K562 (cell line): ENCODE measurements around the gene SH3BP5L.

Experiments
- CTCF ChIP-seq, 3 experiments: IDR thresholded peaks in 2 of 3; conservative IDR thresholded peaks in 1 of 3; 2 replicates each; pipeline ENCODE4 v1.5.1; 2011 to 2012; ENCODE audit warnings: low read length in 3 of 3, mild to moderate bottlenecking in 3 of 3, control low read depth in 2 of 3, improper control_type of control experiment in 1 of 3, inconsistent platforms in 1 of 3, low read depth in 1 of 3, mixed read lengths in 1 of 3, moderate library complexity in 1 of 3; ENCODE audit not compliant: insufficient read depth in 2 of 3
- HDAC2 ChIP-seq: fragments of 450-650 bp; IDR thresholded peaks from 2 replicates; pipeline ENCODE4 v1.6.1; 2016; ENCODE audit warnings: mild to moderate bottlenecking
- PHB ChIP-seq: fragments of 250-450 bp; sonication (Bioruptor Pico); IDR thresholded peaks from 2 replicates; pipeline ENCODE4 v1.5.0; 2021
- SIN3A ChIP-seq, 2 experiments: fragments of 150-350 bp in 1 of 2; IDR thresholded peaks; 2 replicates each; pipeline ENCODE4 v1.6.1; 2011 to 2016; ENCODE audit warnings: borderline replicate concordance in 2 of 2, low read depth in 2 of 2, low read length in 2 of 2, mild to moderate bottlenecking in 2 of 2, moderate library complexity in 2 of 2; ENCODE audit not compliant: control insufficient read depth in 1 of 2
- SP1 ChIP-seq: sonication (generic); formaldehyde crosslinking; IDR thresholded peaks from 2 replicates; pipeline ENCODE4 v1.8.1; 2022; ENCODE audit warnings: mild to moderate bottlenecking, missing genetic modification reagents
- SREBF2 ChIP-seq: sonication (generic); formaldehyde crosslinking; IDR thresholded peaks from 2 replicates; pipeline ENCODE4 v1.4.0; 2020; ENCODE audit warnings: mild to moderate bottlenecking, missing genetic modification reagents
- ZBTB26 ChIP-seq: fragments of 450-650 bp; formaldehyde crosslinking; IDR thresholded peaks from 2 replicates; pipeline ENCODE4 v1.4.0; 2022; ENCODE audit warnings: missing genetic modification characterization
- ZBTB43 ChIP-seq: sonication (generic); formaldehyde crosslinking; IDR thresholded peaks from 2 replicates; pipeline ENCODE4 v1.8.0; 2023; ENCODE audit warnings: mild to moderate bottlenecking, missing genetic modification reagents
- ZNF280B ChIP-seq: fragments of 250-450 bp; sonication (Bioruptor Pico); IDR thresholded peaks from 2 replicates; pipeline ENCODE4 v1.5.1; 2021; ENCODE audit warnings: mild to moderate bottlenecking
- ZNF639 ChIP-seq, 2 experiments: fragments of 200-800 bp in 1 of 2; sonication (Bioruptor generic) in 1 of 2; sonication (generic) in 1 of 2; formaldehyde crosslinking in 1 of 2; IDR thresholded peaks in 1 of 2; conservative IDR thresholded peaks in 1 of 2; 2 replicates each; pipeline versions ENCODE4 v1.5.0 to v1.6.1; 2016 to 2020; ENCODE audit warnings: missing compliant biosample characterization in 1 of 2, missing genetic modification characterization in 1 of 2, missing genetic modification reagents in 1 of 2

- TF ChIP-seq CTCF (IDR thresholded peaks at IDR 0.05 in 2 of 3, conservative IDR thresholded peaks at IDR 0.05 in 1 of 3; ENCODE audit: insufficient read depth in 2 of 3, low read depth in 1 of 3, low read length in 3 of 3) = no peak
- TF ChIP-seq ZBTB26 (CRISPR knock-in tag) = no peak
- peak in 1 of 2 experiments; percentile 68; a peak in 2 of 4 replicates for TF ChIP-seq ZNF639 (CRISPR knock-in tag; conservative IDR thresholded peaks at IDR 0.05 in 1 of 2, IDR thresholded peaks at IDR 0.05 in 1 of 2)
- TF ChIP-seq SIN3A (IDR thresholded peaks at IDR 0.05; ENCODE audit: borderline replicate concordance in 2 of 2, control insufficient read depth in 1 of 2, low read depth in 2 of 2, low read length in 2 of 2) = no peak
- no peak for TF ChIP-seq SREBF2 (CRISPR knock-in tag)
- TF ChIP-seq PHB = no peak
- no peak for TF ChIP-seq ZNF280B
- TF ChIP-seq SP1 (CRISPR knock-in tag) = 0 out of 2 replicates have a peak, but pooled peaks have one; percentile 2
- TF ChIP-seq ZBTB43 (CRISPR knock-in tag) = no peak
- peak; percentile 54; the same call in 1 of the 2 replicates for TF ChIP-seq HDAC2
Observed at GRCh38 chr1:248873993-248874533, 48.3 kb upstream of the SH3BP5L start.
